ENCODE measurements around the gene LRP1.
A peak's percentile ranks its signal among the peaks of the same experiment; 100 is the strongest.

LRP1 gene

DNA sequence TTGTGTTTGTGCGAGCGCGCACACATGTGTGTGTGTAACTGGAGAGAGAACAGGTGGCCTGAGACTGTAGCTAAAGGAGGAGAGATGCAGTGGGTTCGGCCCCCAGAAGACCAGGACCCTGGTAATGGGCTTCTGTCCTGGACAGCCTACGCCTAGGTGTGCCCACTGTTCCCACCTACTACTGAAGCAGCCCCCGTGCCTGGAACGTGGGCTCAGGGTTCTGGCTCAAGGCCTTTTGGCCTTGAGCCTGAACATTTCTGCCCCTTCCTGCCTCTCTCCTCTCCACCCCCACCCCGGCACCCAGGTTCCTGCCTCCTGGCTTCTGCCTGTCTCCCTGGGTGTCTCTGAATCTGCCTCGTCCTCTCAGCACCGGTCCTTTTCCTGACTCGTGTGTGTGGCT lies 86.8 kb downstream of the LRP1 start:
- no peak for DNase-seq

DNA sequence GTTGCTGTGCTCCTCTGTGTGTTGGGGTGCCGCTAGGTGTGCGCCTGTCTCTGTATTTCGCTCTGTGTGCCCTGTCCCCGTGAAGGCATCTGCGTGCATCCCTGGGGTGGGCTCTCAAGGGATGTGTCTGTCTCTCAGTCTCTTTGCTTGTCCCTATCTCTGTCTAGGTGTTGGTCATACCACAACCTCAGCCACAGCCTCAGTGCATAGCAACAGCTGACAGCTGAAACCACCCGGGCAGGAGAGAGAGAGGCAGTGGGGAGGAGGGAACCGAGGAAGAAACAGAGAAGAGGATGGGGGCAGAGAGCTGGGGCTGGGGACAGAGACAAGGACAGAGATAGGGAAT lies 87.4 kb downstream of the LRP1 start:
- no peak for DNase-seq

DNA sequence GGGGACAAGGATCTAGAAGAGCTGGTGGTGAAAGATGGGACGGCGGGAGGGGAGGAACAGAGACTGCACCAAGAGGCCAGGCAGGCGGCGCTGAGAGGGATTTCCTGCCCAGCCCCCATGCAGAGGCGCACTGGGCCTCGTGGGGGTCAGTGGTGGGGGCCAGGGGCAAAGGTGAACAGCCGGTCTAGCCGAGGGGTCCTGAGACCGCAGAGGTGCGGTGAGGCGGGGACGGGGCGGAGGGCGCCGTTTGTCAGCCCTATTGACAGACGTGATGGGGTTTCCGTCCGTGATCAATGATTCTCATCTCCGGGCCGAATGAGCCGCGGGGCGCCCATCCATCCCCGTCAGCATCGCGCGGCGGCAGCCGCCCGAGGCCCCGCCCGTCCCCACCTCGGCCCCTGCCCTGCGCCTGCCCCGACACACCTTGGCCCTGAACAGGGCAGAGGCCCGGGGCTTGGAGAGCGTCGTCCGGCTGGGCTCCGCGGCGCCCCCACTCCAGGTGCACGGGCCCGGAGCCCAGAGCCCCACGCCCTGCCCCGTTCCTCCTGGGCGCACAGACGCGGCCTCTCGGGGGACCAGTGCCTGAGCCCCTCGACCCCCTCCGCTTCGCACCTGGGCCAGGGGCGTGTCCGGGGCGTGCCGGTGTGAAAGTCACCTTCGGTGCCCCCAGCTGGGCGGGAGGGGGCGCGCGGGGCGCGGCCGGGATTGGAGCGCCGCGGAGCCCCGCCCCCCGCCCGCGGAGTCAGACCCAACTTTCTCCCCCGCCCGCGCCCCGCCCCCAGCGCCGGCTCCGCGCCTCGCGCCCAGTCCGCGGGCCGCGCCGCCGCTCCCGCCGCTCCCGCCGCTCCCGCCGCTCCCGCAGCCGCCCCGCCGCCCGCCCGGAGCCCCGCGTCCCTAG lies 88.0 kb downstream of the LRP1 start, which contains the start of gene NXPH4:
Gene NXPH4 (plus strand): TSS at position 781 of the 898 bp plus-strand sequence. CDS start 176 bp downstream, outside the sequence.
- peak in 1 of 2 experiments; percentile 27 for DNase-seq

DNA sequence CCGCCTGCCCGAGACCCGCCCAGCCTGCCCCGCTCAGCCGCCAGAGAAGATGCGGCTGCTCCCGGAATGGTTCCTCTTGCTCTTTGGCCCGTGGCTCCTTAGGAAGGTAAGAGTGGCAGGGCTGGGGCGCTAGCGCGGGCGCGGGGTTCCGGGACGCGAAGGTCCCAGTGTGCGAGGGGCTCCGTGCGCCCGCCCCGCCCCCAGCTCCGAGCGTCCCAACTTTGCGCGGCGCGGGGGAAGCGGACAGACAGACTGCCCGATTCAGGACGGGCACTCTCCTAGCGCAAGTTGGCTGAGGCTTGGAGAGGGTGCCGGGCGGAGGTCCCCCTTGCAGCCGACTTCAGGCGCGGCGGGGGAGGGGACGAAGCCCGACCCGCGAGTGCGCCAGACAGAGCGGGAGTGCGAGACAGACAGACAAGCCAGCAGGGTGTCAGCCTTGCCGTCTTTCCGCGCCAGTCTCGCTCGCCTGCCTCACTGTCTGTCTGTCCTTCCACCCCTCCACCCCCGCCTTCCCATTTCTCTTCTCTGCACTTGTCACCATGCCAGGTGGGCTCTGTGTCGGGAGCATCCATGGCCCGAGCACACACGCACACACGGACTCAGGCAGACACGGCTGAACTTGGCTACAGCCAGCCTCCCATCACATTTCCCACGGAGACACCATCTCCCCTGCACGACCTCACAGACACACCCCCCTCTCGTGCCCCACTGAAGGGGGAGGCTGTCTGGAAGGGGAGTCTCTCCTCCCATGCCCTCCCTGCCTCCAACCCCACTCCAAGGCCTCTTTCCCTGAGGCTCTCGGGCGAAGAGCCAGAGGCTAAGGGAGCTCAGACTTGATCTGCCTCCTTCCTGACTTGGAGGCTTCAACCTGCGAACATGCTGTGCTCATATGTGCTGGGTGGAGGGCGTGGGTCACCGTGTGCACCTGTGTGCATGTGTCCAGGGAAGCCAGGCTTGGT lies 88.9 kb downstream of the LRP1 start:
- peak; percentile 20 to 57 for DNase-seq

DNA sequence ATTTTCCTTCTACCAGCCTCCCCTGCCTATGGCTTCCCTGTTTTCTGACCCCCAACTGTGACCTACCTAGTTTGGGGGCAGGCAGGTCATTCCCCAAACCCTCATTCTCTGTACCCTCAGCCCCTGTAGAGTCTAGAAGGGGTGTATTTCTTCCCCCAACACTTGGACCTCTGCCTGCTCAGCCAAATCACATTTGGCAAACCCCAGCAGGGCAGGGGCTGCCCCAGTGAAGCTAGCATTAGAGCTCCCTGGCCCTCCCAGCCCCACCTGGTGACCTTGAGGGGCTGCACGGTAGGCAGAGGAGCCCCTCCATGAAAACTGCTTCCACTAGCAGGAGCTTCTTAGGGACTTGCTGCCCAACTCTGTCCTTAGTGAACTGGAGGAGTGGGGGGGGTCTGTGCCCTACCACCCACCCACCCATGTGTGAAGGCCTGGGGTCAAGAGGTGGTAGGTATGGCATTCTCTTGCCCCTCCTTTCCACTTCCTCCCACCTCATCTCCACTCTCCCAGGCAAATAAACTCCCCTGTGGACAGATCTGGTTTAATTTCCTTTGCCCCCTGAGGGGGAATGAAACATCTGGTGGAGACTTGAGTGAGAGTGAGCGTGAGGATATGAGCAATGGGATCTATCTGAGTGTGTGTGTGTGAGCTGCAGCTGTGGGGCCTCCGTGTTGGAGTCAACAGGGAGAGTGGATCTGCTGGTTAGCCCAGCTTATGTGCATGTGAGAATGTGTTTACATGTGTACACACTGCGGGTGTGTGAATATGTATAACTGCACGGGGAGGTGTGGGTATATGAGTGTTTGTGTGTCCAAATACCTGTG lies 90.0 kb downstream of the LRP1 start:
- DNase-seq: no peak

DNA sequence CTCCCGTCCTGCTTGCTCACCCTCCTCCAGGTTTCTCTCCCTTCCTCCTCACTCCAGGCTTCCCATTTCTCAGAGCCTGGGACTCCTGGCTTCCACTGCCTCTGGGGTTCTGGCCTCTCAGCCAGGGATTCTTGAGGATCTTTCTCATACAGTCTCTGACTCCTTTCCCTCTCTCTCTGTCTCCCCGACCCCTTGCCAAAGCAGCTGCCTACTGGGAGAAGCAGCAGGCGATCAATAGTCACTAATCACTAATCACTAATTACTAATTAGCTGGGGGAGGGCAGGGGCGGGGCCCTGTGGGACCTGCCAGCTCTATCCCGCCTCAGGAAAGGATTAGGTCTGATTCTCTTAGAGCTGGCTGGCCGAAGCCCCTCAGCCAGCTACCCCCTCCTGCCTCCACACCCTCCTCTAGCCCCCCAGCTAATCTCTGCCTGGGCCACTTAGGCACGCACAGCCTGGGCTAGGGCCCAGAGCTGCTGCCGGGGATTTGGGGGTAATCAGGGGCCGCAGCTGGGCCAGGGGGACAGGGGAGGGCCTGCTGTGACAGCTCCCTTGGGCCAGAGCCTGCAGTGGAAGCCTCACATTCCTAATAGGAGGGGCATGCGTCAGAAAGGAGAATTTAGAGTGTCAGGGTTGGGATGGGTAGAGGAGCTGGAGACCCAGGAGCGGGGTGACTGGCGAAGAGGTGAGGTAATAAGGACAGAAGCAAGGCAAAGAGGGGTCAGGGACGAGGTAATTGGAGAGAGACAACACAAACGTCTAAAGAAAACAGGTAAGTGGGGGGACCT lies 91.1 kb downstream of the LRP1 start:
- no peak for DNase-seq

DNA sequence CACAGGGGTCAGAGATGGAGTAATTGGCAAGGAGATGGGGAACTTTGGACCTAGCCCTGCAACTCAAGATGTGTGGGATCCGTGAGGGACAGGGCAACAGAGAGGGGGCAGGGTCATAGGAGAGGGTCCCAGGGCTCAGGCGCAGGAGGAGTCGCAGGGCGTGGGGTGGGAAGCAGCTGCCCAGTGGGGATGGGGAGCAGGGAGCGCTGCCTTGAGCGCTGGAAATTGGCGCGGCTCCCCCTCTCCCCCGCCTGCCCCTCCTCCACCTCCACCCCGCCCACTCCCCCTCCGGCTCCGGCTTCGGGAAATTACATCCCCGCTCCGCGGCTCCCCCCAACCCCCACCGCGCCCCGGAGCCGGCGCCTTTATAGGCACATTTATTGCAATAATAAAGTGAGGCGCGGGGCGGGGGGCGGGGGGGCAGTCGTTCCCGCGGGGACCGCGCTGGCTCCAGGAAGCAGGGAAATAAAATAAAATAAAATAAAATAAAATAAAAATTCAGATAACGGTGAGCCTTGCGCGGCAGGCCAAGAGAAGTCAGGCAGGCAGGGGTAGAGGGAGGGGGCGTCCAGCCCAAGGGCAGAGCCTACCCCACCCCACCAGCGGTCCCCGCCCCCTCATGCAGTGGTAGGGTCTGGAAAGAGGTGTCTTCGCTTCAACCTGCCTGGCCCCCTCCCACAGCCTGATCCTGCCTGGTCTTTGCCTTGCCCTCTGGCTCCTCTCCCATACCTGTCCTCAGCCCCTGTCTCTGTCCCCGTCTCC lies 91.9 kb downstream of the LRP1 start:
- DNase-seq: no peak

DNA sequence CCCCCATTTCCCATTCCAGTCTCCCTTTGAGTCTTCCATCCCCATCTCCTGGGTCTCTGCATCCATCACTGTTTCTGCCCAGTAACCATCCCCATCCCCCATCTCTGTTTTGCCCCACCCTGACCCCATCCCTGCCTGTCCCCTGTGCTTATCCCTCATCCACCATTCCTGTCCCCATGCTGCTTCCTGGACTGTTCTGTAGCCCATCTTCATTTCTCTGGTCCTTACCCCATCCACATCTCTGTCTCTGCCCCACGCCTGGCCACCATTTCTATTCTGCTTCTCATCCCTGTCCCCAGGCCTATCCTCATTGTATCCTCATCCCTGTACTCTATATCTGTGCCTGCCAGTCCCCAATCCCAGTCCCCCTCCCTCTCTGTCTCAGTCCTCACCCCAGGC lies 92.5 kb downstream of the LRP1 start:
- no peak for DNase-seq

DNA sequence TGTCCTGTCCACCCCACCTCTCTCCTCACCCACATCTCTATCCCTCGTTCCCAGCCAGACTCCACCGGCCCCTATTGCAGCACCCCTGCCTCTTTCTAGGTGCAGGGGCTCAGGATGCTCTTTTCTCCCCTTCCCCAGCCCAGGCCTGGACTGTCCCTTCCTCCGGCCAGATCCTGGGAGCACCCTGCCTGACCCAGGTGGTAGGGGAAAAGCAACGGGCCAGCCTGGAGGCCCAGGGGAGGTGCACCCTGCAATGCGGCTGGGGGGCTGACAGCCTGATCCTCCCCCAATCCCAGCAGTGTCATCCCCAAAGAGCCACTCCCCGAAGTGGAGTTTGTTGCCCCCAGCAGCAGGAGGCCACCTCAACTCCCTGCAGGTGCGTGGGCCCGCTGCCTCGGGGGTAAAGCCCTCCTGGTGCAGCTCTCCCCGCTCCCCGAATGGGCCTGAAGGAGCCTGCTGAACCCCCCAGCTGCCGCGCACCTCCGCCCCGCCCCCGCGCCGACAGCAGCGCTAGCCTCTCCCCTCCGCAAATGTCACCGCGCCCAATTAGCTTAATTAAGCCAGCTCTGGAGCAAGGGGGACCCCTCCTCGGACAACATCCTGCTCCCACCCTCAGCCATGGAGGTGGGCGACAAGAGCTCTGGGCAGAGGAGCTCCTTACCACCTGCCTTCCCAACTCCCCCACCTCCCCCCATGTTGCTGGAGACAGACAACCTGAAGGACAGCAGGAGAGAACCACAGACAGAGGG lies 93.1 kb downstream of the LRP1 start:
- DNase-seq: no peak

DNA sequence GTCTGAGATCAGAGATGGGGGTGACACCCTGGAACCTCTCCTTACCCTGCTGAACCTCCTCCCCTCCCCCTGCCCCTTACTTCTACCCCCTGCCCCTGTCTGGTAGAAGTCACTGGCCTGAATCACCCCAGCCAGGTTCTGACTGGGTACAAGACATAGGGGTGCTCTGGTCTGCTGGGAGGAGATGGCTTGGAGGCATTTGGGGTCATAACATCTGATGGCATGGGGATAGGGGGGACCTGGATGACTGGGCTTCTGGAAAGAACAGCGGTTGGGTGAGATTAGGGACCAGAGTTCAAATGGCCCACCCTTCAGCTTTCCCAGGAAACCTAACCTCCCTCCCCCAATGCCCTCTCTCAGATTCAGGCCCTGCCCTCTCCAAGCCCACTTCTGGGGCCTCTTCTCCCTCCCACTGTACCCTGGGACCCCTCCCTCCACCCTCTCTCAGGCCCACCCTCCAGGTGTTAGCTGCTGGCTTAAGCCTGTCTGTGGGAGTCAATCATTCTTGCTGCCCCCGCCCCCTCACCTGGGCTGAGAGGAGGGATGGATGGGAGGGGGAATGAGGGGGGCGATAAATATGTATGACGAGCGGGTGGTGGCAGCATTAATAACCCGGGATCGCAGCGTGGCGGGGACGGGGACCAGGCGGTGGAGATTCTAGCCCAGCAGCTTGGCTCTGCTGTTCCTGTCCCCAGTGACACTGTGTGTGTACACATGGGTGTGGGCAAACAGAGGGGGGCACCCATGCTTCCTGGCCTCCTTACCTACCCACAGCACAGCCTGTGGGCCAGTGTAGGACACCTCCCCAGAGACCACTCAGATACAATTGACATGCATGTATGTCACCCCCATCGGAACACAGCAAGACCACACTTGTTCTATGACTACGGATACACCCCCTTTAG lies 94.3 kb downstream of the LRP1 start:
- DNase-seq: no peak

DNA sequence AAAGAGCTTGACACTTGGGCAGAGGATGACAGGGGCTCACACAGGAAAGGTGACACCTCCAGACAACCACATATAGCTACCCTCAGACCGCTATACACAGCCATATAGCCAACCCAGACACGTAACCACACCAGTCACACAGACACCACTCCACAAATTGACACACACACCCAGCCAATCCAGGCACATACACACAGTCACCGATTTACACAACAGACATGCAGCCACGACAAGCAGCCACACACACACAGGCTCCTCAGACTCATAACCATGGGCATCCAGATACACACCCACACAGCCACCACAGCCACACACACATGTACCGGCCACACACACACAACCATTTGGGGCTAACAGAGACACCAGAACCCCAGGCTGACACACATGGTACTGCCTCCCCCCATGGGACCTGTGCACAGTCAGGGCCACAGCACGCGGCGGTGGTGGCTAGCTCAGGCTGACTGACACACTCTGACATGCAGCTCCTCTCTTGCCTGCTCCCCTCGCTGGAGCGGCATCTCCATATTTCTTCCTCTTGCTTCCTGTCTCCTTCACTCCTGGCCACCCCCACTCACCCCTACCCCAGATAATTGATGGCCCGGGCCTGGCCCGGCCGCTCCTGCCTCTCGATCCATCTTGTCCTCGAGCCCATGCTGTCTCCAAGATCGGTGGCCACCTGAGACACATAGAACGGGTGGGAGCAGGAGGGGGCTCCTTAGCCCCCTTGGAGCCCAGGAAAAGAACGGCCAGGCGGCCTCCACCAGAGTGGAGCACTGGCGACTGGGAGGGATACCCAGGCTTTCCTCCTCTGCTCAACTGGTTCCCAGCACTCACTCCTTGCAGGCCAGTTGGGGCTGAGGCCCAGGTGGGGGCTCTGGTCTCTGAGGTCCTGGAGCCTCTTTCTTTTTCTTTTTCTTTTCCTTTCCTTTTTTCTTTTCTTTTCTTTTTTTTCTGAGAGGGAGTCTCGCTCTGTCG lies 95.2 kb downstream of the LRP1 start:
- DNase-seq: no peak

DNA sequence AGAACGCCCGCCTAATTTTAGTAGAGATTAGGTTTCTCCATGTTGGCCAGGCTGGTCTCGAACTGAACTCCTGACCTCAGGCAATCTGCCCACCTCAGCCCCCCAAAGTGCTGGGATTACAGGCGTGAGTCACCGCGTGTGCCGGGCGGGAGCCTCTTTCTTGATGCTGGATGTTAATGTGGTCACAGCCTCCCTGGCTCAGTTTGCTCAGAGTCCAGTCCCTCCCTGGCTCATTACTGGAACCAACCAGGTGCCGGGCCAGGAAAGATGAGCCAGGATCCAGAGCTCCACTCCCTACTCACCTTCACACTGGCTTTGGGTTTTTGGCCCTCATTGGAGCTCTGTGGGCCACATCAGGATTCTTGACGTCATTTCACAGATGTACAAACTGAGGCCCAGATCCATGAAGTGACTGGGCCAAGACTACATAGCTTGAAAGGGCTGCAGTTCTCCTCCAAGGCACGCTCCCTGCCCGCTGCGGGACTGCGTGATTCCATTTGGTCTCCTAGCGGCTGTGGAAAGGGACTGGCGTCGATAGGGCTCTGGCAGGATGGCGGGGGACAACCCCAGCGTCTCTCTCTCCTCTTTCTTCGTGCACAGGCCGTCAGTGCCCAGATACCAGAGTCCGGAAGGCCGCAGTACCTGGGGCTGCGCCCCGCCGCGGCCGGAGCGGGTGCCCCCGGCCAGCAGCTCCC lies 96.1 kb downstream of the LRP1 start:
- no peak for DNase-seq

DNA sequence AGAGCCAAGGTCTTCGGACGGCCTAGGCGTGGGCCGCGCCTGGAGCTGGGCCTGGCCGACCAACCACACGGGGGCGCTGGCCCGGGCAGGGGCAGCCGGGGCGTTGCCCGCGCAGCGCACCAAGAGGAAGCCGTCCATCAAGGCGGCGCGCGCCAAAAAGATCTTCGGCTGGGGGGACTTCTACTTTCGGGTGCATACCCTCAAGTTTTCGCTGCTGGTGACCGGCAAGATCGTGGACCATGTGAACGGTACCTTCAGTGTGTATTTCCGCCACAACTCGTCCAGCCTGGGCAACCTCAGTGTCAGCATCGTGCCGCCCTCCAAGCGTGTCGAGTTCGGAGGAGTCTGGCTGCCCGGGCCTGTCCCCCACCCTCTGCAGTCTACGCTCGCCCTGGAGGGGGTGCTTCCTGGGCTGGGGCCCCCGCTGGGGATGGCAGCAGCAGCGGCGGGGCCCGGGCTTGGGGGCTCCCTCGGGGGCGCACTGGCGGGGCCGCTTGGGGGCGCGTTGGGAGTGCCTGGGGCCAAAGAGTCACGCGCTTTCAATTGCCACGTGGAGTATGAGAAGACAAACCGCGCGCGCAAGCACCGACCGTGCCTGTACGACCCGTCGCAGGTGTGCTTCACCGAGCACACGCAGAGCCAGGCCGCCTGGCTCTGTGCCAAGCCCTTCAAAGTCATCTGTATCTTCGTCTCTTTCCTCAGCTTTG lies 96.8 kb downstream of the LRP1 start:
- DNase-seq: peak in 1 of 2 experiments; percentile 15

DNA sequence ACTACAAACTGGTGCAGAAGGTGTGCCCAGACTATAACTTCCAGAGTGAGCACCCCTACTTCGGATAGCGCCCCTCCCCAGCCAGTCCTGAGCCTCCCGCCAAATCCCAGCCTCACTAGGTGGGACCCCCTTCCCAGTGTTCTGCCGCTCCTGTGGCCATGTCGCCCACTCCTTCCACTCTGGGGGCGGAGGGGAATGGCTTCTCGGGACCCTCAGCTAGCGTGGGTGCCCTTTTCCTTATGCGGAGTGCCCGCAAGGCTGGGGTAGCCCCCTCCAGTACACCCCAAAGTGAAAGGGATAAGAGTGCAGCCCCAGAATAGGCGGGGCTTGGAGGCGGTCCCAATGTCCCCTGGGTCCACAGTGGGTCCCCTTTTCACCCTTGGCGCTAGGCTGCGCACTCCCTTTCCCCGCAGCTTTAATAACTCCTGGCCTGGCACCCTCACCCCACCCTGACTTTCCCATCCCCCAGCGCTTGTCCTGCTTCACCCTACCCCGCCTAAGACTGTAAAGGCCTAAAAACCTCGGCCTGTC lies 97.5 kb downstream of the LRP1 start:
- DNase-seq: no peak

DNA sequence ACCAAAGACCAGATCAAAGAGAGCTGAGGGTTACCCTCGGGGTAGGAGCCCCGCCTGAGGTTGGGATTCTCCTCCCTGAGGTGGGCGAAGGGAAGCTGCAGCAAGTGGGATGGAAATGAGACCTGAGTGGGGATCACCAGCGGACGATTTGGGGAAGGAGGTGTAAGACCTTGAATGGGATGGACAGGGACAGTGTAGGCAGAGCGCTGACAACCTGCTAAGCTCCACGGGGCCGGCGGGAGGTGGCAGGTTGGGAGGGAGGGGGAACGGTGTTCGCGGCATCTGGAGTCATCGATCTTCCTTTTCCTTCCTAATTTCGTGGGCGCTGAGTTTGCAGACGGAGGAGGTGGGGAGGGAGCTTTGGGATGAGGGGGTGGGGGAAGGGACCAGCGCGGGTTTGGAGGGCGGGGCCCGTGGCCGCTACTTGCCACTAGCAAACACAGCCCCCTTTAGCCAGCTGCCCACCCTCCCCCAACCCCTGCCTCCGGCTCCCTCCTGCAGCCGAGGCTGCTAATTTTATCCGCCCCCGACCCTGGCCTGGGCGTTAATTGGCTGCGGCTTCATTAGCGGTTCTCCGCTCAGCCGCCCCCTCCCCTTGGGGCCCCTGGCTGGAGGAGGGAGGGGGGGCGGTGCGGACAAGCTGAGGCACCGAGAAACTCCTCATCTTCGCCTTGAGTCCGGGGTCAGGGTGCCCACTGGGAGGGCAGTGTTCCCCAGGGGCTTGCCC lies 98.5 kb downstream of the LRP1 start:
- no peak for DNase-seq

Measured in NCI-H446 (cell line).